Measurements from ENCODE around the gene CANX.

CANX gene

GRCh38 chr5:179755022-179755421 is 56.3 kb downstream of the CANX start:
- no peak for DNase-seq (ENCODE audit: low spot score)
- ChIA-PET POLR2A (ENCODE audit: low non-redundant PET) (interaction anchor here (0.6 to 1.0 kb wide), 2 partner anchors 15 to 36 kb away, joined by 3 read pairs; no protein-coding TSS in a partner anchor), CTCF (interaction anchor here (1.5 kb wide), 1 partner anchor 8 kb away, joined by 10 read pairs; no protein-coding TSS in a partner anchor)
- no peak overlapping the region for H3K27ac ChIP-seq
- no peak for TF ChIP-seq CTCF (conservative IDR thresholded peaks at IDR 0.05; ENCODE audit: low read depth)

- H3K27ac ChIP-seq: no peak overlapping the region
- no peak for DNase-seq (ENCODE audit: low spot score)
- TF ChIP-seq CTCF (conservative IDR thresholded peaks at IDR 0.05; ENCODE audit: low read depth): no peak
- CTCF ChIA-PET: no interaction called here
- POLR2A ChIA-PET (ENCODE audit: low non-redundant PET): no interaction called here
Observed at GRCh38 chr5:179758955-179759354, 60.2 kb downstream of the CANX start.

- ChIA-PET POLR2A (ENCODE audit: low non-redundant PET) (no interaction called here), CTCF (no interaction called here)
- no peak for TF ChIP-seq CTCF (conservative IDR thresholded peaks at IDR 0.05; ENCODE audit: low read depth)
- no peak for DNase-seq (ENCODE audit: low spot score)
- peak overlapping the region; percentile 89; the same call in 1 of the 2 replicates for H3K27ac ChIP-seq
Observed at GRCh38 chr5:179759581-179760551, 61.1 kb downstream of the CANX start.

- H3K27ac ChIP-seq: peak overlapping the region; percentile 89
- CTCF ChIA-PET: interaction anchor here (0.5 to 2.8 kb wide), 16 partner anchors 10 to 767 kb away, joined by 3 to 39 read pairs (median 4); partner anchors contain the start of gene LTC4S
- DNase-seq (ENCODE audit: low spot score): no peak
- POLR2A ChIA-PET (ENCODE audit: low non-redundant PET): interaction anchor here (1.1 kb wide), 1 partner anchor 31 kb away, joined by 3 read pairs; the partner anchor contains the start of gene LTC4S
- TF ChIP-seq CTCF (conservative IDR thresholded peaks at IDR 0.05; ENCODE audit: low read depth): no peak
Observed at GRCh38 chr5:179762079-179762780, 63.5 kb downstream of the CANX start.

GRCh38 chr5:179762781-179763176 is 64.0 kb downstream of the CANX start:
- POLR2A ChIA-PET (ENCODE audit: low non-redundant PET): interaction anchor here (0.7 to 1.1 kb wide), 2 partner anchors 31 to 38 kb away, joined by 3 read pairs; partner anchors contain the start of gene LTC4S
- peak overlapping the region; percentile 89 for H3K27ac ChIP-seq
- no peak for TF ChIP-seq CTCF (conservative IDR thresholded peaks at IDR 0.05; ENCODE audit: low read depth)
- CTCF ChIA-PET: interaction anchor here (0.5 to 2.8 kb wide), 23 partner anchors 9 to 928 kb away, joined by 3 to 39 read pairs (median 4); partner anchors contain the start of gene LTC4S
- DNase-seq (ENCODE audit: low spot score): peak; percentile 56
